ENCODE results near the gene MRPL49.

DNA sequence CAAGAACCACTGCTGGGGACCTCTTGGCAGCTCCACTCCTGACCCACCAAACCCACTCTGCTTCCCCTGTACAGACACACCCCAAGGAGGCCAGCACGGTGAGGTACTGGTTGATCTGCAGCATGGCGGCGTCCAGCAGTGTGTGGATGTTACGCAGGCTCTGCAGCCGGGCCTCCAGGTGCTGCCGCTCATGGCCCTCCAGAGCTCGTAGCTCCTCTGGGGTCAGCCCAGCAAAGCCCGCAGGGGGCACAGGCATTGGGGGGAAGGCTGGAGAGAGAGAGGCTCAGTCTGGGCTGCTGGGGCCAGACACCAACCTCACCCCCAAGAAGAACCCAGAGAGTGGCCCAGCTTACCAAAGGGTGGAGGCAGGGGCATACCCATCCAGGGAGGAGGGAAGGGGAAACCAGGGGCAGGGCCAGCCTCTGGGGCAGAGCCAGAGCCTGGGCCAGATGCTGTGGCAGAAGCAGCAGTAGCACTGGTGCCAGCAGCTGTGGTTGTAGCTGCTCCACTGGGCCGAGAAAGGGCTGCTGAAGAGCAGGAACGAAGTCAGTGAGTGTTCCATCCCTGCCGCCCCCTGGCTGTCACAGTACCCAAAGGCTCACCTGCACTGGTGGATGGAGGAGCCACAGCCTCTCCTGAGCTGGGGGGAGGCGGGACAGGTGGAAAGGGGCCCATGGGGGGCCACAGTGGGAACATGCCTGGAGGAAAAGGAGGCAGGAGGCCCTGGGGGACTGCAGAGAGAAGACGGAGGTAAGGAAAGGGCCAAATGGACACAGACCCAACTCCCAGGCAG is 7.7 kb downstream of the MRPL49 start:
- TF ChIP-seq CREB1 (CRISPR knock-in tag; IDR thresholded peaks at IDR 0.05) (no peak), JUN (CRISPR knock-in tag; IDR thresholded peaks at IDR 0.05) (no peak)
- TF ChIP-seq, protein P1, sequence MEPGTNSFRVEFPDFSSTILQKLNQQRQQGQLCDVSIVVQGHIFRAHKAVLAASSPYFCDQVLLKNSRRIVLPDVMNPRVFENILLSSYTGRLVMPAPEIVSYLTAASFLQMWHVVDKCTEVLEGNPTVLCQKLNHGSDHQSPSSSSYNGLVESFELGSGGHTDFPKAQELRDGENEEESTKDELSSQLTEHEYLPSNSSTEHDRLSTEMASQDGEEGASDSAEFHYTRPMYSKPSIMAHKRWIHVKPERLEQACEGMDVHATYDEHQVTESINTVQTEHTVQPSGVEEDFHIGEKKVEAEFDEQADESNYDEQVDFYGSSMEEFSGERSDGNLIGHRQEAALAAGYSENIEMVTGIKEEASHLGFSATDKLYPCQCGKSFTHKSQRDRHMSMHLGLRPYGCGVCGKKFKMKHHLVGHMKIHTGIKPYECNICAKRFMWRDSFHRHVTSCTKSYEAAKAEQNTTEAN (CRISPR knock-in tag; IDR thresholded peaks at IDR 0.05) = no peak

Measured in WTC11 (cell line).